GM19025 (cell line): ENCODE results near the gene YRDC.

ENCODE experiments used
- ATAC-seq: cut with Tn5 transposase; IDR thresholded peaks from one replicate; pipeline ENCODE4 v1.9.1; 2021; ENCODE audit warnings: mild to moderate bottlenecking, low read depth, moderate library complexity; ENCODE audit not compliant: unreplicated experiment

The YRDC gene

DNA sequence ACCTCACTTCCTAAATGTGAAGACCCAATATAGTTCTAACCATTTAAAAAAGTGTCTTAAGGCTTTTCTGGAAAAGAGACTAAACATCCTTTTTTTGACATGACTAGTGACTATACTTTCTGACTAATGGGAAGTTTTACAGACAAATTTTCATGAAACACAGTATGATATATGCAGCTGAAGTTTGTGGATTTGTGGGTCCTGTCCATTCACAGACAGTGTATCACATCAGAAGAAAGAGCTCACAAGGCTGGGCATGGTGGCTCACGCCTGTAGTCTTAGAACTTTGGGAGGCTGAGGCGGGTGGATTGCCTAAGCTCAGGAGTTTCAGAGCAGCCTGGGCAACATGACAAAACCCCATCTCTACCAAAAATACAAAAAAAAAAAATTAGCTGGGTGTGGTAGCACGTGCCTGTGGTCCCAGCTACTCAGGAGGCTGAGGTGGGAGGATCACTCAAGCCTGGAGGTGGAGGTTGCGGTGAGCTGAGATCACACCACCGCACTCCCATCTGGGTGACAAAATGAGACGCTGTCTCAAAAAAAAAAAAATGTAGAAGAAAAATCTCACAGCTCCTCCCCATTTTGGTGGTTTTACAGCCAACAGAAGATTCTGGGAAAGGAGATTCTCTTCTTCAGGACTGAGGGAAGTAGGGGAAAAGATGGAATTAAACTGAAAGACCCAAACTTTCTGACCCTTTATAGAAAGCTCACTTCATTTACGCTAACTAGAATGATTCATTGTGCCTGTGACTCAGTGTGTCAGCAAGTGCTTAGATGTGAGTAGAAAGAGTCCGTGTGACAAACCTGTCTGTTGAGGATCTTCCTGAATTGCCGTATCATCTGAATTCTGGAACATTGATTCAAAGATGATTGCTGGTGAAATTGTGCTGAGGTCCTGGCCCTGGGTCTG is 15.2 kb upstream of the YRDC start:
- no peak for ATAC-seq

GRCh38 chr1:37821481-37821880 is 13.5 kb upstream of the YRDC start:
- no peak for ATAC-seq

GRCh38 chr1:37817481-37817880 is 9.5 kb upstream of the YRDC start:
- no peak for ATAC-seq

DNA sequence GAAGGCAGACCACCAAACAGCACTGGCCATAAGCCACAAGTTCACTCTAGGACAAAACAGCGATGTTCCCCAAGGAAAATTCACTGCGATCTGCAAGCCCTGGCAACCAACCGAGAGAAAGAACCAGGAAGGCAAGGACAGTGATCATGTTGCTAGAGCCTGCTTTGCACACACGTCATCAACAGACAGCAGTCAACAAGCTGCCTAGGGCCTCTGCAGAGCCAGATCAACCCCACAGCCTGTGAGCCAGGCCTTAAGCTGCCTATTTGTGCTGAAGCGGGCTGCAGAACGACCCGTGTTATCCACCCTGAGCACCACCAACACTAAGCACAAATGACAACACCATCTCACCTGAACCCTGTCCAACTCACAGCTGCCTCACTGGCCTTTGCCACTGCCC is 6.2 kb upstream of the YRDC start:
- ATAC-seq = no peak

DNA sequence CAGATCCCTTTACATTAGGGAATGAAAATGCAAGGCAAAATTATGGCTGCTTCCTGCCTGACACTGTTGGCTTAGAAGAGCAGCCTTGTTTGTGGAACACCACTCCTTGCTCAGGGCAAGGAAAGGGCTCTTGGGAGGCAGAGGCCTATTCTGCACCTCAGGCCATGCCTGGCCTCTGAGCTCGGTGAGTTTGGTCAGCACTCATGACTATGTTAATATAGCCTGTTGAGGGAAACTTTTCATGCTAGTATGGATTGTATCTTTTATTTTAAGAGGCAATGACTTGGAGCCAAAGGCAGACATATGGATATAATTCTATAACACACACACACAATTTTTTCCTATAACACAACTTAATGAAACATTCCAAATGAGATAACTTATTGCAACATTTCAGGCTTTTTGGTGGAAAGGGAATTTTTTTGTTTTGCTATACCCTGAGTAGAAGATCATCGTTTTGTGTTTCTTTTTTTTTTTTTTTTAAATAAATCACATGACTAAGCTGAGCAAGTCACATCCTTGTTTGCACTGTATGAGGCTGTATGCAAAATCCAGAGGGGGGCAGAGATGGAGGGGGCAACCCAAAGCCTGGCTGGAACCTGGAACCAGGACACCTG is 5.6 kb upstream of the YRDC start:
- ATAC-seq = no peak

GRCh38 chr1:37811027-37811655 is 3.1 kb upstream of the YRDC start:
- ATAC-seq = no peak

DNA sequence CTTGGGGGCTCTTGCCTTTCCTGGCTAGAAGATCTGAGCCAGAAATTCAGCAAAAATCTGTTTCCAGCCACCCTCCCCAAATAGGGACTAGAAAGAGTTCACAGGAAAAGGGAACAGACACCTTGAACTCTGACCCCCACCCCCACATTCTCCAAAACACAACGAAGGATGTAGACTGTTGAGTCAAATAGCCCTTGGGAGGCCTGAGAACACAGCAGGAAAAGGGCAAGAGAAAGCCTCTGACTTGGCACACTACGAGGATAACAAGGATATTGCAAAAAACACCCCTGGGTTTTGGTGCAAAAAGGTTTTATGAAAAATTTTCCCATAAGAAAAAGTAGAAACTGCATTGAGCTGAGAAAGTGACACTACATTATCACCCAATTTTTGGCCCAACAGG is 1.9 kb upstream of the YRDC start:
- no peak for ATAC-seq

DNA sequence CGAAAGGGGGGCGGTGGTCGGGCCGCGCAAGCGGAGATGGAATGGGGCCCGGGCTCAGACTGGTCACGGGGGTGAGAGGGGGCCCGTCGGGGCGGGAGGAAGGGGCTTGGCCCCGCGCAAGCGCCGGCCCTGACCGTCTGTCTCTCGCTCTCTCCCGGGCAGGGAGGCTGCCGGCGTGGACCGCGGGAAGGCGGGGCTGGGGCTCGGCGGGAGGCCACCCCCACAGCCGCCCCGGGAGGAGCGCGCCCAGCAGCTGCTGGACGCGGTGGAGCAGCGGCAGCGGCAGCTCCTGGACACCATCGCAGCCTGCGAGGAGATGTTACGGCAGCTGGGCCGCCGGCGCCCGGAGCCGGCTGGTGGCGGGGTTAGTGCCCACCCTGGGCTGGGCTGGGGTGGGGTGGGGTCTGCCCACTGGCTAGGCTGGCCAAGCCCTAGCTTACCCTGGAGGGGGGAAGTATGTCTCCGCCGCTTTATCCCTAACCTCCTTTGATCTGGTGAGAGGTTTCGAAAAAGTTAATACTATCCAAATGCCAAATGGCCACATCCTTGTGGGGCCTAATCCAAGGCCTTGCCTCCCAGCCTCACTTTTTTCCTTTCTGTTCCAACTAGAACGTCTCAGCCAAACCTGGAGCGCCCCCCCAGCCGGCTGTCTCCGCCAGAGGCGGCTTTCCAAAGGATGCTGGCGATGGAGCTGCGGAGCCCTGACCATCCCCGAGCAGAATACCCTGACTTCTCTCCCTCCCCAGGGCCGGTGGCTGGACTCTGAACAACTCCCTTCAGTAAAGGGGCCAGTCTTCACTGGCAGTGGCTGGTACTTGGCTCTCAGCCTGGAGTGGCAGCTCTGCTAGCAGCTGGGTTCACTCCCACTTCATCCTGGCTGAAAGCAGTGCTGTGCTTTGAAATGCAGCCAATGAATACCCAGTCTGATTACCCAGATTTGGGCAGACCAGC is 636 bp upstream of the YRDC start:
- peak; percentile 30 for ATAC-seq

GRCh38 chr1:37807220-37807554 is 821 bp downstream of the YRDC start:
- ATAC-seq = no peak

- no peak for ATAC-seq
These were observed 5.6 kb downstream of the YRDC start for GRCh38 chr1:37802439-37802838.

- no peak for ATAC-seq
These were observed 10.2 kb downstream of the YRDC start for GRCh38 chr1:37797750-37798345.

DNA sequence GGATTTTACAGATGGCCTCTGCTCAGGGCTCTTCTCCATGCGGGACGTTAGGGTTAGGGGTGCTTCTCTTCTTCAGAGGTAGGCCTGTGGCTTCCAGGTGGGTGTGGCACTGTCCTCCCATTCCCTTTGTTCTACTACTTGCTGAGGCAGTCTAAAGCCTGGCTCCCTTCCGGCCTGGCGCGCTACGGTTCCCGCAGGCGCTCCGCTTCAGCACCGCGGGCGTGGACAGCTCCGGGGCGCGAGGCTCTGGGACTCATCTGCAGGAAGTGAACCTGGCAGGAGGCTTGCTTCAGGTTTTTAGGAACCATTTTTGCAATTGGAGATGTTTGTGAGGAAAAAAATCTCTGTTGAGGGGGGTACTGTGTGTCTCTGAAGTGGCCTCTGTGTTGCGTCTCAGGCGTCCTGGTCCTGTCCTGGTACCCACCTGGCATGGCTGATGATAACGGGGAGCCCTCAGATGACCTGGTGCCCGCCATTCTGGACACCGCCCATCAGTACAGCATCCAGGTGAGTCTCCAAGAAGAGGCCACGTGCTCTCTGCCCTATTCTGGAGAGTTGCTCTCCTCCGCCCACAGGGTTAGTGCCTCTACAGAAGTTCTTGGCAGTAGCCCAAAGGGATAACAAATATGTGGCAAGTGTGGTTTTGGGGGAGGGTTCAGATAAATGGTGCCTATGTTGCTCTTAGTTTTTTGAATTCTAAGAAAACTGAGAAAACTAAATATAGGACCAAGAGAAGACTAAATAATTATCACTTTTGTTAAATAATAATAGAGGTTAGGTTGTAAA is 12.5 kb downstream of the YRDC start:
- no peak for ATAC-seq

- ATAC-seq = peak; percentile 29
These were observed 13.4 kb downstream of the YRDC start for GRCh38 chr1:37794372-37795339.

DNA sequence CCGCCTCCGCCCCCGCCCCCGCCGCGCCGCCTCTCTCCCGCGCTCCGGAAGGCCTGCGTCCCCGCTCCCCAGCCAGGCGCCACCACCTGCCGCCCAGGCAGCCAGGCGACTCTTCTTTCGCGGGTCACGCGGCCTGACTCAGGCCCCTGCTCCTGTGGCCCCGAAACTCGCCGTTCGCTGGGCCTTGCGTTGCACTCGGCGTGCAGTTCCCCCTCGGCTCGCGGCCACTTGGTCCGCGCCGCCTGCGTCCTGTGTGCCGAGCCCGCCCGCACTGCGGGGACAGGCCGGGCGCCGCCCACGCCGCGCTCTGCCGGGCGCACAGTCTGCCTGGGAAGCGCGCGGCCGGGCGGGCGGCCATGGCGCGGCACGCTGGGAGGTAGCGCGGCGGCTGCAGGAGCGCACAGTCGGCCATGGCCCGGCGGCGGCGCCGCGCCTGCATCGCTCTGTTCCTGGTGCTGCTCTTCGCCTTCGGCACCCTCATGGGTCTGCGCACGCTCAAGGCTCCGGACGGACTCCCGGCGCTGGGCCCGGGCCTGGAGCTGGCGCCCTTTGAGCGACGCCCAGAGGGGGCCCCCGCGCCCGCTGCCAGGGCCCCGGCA is 14.1 kb downstream of the YRDC start, which contains the start of gene MANEAL:
TSS of gene MANEAL (plus strand) at position 75 of the 599 bp plus-strand sequence. CDS start at position 411, 336 bp downstream.
- ATAC-seq = peak; percentile 56

DNA sequence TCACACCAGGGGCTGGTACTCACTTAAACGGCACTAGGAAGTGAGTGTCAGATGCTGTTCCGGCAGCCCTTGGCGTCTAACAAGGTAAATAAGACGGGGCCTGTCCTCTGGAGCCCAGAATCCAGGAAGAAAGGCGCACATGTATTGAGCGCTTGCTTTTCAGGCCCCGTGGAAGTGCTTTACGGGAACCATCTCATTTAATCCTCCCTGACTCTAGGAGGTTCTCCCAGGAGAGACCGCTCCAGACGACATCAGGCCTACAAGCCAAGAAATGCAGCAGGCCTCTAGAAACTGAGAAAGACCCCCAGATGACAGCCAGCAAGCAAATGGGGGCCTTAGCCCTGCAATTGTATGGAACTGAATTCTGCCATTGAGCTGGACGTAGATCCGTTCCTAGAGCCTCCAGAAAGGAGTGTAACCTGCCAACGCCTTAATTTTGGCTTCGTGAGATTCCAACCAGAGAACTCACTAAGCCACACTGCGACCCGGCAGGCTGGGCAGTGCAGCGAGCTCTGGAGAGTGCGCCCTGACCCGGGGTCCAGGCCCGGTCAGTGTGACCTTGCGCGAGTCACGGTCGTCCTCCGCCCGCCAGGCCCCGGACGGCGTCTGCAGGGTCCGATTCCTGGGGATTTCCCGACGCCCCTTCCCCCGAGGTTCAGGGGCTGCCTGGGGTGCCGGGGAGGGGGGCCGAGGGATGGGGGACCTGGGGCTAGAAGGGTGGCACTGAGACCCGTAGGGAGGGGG is 14.9 kb downstream of the YRDC start:
- no peak for ATAC-seq

DNA sequence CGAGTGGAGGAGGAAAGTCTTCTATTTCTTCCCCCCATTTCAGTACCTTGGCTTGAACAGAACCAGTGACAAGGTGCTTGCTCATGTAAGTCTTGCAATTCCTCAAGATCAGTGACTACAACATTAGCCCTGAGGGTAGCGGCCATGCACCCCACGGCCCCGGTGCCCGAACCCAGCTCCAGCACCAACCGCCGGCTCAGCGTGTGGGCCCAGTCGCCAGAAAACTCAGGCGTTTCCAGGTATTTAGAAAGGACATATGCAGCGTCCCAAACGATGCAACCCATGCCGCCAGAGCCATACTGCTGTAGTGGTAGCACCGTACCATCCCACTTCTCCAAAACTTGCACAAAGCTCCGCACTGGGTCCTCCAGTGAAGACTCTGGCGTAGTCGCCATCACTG is 25.5 kb downstream of the YRDC start:
- ATAC-seq = no peak

DNA sequence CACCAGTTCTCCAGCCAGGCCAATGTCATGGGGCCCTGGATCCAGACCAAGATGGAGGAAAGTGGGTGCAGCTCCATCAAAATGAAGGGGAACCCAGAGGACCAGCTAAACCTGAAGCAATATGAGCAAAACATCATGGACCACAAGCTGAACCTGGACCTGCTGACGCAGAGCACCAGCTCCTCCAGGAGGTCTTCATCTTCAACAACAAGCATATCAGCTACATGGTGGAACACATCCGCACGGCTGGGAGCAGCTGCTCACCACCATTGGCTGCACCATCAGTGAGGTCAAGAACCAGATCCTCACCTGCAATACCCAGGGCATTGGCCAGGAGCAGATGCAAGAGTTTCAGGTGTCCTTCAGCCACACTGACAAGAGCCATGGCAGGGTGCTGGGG is 29.4 kb downstream of the YRDC start:
- ATAC-seq = no peak
